Measurements from ENCODE around the gene TPRG1L. TPM values are rescaled to one million over a fixed set of nuclear protein-coding genes. Genes with fewer than 3 reads are reported as not detected.

The TPRG1L gene
- total and polyA plus RNA-seq, 7 experiments from 2014 or later = 15.6 to 61.4 (median 44.0) TPM

DNA sequence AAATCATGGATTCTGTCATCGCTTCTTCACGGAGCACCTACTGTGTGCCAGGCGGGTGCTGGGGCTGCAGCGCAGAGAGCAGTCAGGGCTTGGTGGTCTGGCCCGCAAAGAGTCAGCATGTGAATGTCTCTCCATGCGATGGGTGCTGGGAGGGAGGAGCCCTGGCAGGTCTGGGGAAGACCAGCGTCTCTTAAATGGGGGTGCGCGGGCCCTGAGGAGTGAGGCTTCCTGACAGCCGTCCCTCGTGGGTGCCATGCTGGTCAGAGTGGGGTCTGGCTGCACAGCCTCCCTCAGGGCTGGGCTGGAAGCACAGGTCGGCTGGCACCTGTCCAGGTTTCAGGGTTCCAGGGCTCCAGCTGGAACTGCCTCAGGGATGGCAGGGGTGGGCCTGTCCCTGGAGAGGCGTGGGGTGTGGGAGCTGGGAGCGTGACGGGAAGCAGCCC lies 46.0 kb downstream of the TPRG1L start:
- intact Hi-C loops (cut with micrococcal nuclease) = no loop called here
- H3K9me3 Mint-ChIP-seq = no peaks in the 10 kb centered on the region
- H3K27me3 ChIP-seq (ENCODE audit: control insufficient read depth in 2 of 2, insufficient read depth in 2 of 2, low read length in 2 of 2) = no peaks in the 10 kb centered on the region
- peaks cover 0 to 6% (median 0%) of the 10 kb centered on the region in 7 donors for H3K4me1 Mint-ChIP-seq
- H3K36me3 Mint-ChIP-seq = no peaks in the 10 kb centered on the region
- H3K4me3 Mint-ChIP-seq = no peak overlapping the region
- ATAC-seq (no peak), DNase-seq (no peak)
- CTCF ChIA-PET = no interaction called here
- peaks cover 0 to 19% (median 5%) of the 10 kb centered on the region in 5 donors for H3K27me3 Mint-ChIP-seq
- H3K36me3 ChIP-seq (ENCODE audit: control insufficient read depth in 2 of 3, insufficient read depth in 3 of 3, low read length in 3 of 3) = no peaks in the 10 kb centered on the region
- POLR2A ChIA-PET = no interaction called here
- no peak overlapping the region for H3K4me3 ChIP-seq (ENCODE audit: low read length)
- H3K9me3 ChIP-seq (ENCODE audit: control insufficient read depth in 2 of 3, low read length in 3 of 3) = no peaks in the 10 kb centered on the region
- H3K4me1 ChIP-seq (ENCODE audit: control insufficient read depth in 2 of 2, insufficient read depth in 2 of 2, low read length in 2 of 2) = no peaks in the 10 kb centered on the region
- no peak overlapping the region for H3K27ac Mint-ChIP-seq
- H3K27ac ChIP-seq (ENCODE audit: low read depth, low read length) = no peak overlapping the region

DNA sequence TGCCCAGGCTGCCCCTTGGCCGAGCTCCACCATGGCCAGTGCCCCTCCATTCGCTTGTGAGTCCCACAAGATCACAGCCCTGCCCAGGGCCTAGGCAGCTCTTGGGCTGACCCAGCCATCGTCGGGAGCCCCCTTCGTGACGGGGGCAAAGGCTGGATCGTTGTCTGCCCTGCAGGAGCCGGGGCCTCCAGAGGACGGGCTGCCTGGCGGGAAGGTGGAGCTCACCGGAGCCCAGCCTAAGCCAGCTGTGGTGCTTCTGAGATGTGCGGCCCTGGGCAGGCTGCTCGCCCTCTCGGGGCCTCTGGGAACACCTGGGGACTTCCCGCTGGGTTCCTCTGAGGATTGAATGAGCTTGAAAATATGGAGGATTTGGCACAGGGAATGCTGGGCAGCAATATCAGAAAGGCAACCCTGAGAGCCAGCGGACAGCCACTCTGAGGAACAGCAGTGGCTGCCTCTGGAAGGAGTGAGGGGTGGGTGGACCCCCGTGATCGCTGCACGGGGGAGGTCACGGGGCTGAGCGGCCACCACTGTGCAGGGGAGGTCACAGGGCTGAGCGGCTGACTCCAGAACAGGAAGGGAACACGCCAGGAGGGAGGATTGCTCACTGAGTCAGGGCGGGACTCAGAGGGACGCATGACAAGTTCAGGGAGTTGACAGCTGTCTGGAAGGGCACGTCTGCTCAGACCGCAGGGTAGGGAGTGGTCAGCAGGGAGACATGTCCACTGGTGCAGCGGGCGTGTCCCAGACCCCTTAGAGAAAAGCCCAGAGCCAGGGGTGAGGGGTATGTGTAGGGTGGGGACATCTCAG lies 46.8 kb downstream of the TPRG1L start:
- Mint-ChIP-seq H3K9me3 (no peaks in the 10 kb centered on the region), H3K27ac (no peak overlapping the region), H3K4me1 (peaks cover 0 to 6% (median 0%) of the 10 kb centered on the region in 7 donors), H3K4me3 (no peak overlapping the region), H3K36me3 (no peaks in the 10 kb centered on the region), H3K27me3 (peaks cover 0 to 19% (median 5%) of the 10 kb centered on the region in 5 donors)
- ChIA-PET POLR2A (no interaction called here), CTCF (no interaction called here)
- DNase-seq (no peak), ATAC-seq (no peak)
- Histone ChIP-seq H3K4me3 (ENCODE audit: low read length) (no peak overlapping the region), H3K4me1 (ENCODE audit: control insufficient read depth in 2 of 2, insufficient read depth in 2 of 2, low read length in 2 of 2) (peaks cover 0 to under 1% of the 10 kb centered on the region in 2 donors), H3K9me3 (ENCODE audit: control insufficient read depth in 2 of 3, low read length in 3 of 3) (no peaks in the 10 kb centered on the region), H3K36me3 (ENCODE audit: control insufficient read depth in 2 of 3, insufficient read depth in 3 of 3, low read length in 3 of 3) (no peaks in the 10 kb centered on the region), H3K27ac (ENCODE audit: low read depth, low read length) (no peak overlapping the region), H3K27me3 (ENCODE audit: control insufficient read depth in 2 of 2, insufficient read depth in 2 of 2, low read length in 2 of 2) (no peaks in the 10 kb centered on the region)
- intact Hi-C loops (cut with micrococcal nuclease) = no loop called here

DNA sequence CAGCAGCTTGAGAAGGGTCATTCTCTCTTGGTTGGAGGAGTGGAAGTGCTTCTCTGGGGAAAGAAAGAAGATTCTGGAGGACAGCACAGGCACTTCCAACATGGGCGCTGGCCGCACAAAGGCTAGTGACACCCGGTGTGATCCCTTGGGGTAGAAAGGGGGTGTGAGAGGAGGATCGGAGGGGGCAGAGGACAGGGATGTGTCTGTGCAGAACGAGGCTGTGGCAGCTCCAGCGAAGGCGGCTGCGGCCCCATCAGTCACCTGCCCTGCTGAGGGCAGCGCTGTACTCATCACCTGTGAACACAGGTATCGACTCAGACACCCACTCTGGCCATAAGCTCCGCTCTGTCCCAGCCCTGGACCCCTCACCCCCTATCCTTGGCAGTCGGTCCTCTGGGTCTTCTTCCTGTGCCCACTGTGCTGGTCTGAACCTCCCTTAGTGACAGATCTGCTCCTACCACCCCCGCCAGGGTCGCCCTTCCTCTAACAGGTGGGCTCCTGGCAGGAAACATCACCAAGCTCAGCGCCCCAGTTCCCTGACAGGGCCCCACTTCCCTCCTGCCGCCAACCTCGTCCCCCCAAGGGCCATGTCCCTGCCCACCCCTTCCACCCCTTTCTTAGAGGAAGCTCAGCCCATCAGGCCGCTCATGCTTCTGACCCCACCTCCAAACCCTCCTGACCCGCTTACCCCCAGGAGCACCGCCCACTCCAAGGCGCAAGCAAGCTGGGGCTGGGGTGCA lies 47.6 kb downstream of the TPRG1L start:
- POLR2A ChIA-PET = no interaction called here
- peaks cover 0 to 3% (median 0%) of the 10 kb centered on the region in 7 donors for H3K4me1 Mint-ChIP-seq
- Histone ChIP-seq H3K36me3 (ENCODE audit: control insufficient read depth in 2 of 3, insufficient read depth in 3 of 3, low read length in 3 of 3) (no peaks in the 10 kb centered on the region), H3K27ac (ENCODE audit: low read depth, low read length) (no peak overlapping the region), H3K27me3 (ENCODE audit: control insufficient read depth in 2 of 2, insufficient read depth in 2 of 2, low read length in 2 of 2) (no peaks in the 10 kb centered on the region), H3K4me3 (ENCODE audit: low read length) (no peak overlapping the region), H3K9me3 (ENCODE audit: control insufficient read depth in 2 of 3, low read length in 3 of 3) (no peaks in the 10 kb centered on the region), H3K4me1 (ENCODE audit: control insufficient read depth in 2 of 2, insufficient read depth in 2 of 2, low read length in 2 of 2) (peaks cover 0 to 9% of the 10 kb centered on the region in 2 donors)
- intact Hi-C loops (cut with micrococcal nuclease) = no loop called here
- H3K36me3 Mint-ChIP-seq = no peaks in the 10 kb centered on the region
- peaks cover 0 to 19% (median 5%) of the 10 kb centered on the region in 5 donors for H3K27me3 Mint-ChIP-seq
- H3K9me3 Mint-ChIP-seq = no peaks in the 10 kb centered on the region
- DNase-seq = no peak
- no peak overlapping the region for H3K4me3 Mint-ChIP-seq
- no peak overlapping the region for H3K27ac Mint-ChIP-seq
- CTCF ChIA-PET = no interaction called here
- no peak for ATAC-seq

DNA sequence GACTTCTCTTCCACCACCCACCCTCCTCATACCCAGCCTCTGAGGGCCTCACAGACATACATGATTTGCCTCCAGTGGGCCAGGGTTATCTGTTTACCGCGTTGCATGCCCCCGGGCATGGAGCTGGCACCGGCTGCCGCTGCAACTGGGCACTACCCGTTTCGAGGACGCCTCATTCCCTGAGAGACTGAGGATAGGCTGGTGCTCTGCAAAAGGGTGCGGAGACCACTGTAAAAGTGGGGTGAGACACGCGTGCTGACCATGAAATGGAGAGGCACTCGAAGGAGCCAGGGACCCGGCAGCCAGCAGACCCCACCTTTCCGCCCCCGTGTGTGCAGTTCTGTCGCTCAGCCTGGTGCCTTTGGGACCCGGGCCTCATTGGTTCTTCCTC lies 48.2 kb downstream of the TPRG1L start:
- POLR2A ChIA-PET = no interaction called here
- Histone ChIP-seq H3K4me3 (ENCODE audit: low read length) (no peak overlapping the region), H3K9me3 (ENCODE audit: control insufficient read depth in 2 of 3, low read length in 3 of 3) (no peaks in the 10 kb centered on the region), H3K27ac (ENCODE audit: low read depth, low read length) (no peak overlapping the region), H3K36me3 (ENCODE audit: control insufficient read depth in 2 of 3, insufficient read depth in 3 of 3, low read length in 3 of 3) (no peaks in the 10 kb centered on the region), H3K27me3 (ENCODE audit: control insufficient read depth in 2 of 2, insufficient read depth in 2 of 2, low read length in 2 of 2) (no peaks in the 10 kb centered on the region), H3K4me1 (ENCODE audit: control insufficient read depth in 2 of 2, insufficient read depth in 2 of 2, low read length in 2 of 2) (peaks cover 0 to 10% of the 10 kb centered on the region in 2 donors)
- DNase-seq (no peak), ATAC-seq (no peak)
- Mint-ChIP-seq H3K27ac (no peak overlapping the region), H3K4me3 (no peak overlapping the region), H3K36me3 (no peaks in the 10 kb centered on the region), H3K9me3 (no peaks in the 10 kb centered on the region), H3K4me1 (peaks cover 0 to 7% (median 5%) of the 10 kb centered on the region in 7 donors), H3K27me3 (peaks cover 0 to 17% (median 5%) of the 10 kb centered on the region in 5 donors)
- CTCF ChIA-PET = no interaction called here
- intact Hi-C loops (cut with micrococcal nuclease) = no loop called here

DNA sequence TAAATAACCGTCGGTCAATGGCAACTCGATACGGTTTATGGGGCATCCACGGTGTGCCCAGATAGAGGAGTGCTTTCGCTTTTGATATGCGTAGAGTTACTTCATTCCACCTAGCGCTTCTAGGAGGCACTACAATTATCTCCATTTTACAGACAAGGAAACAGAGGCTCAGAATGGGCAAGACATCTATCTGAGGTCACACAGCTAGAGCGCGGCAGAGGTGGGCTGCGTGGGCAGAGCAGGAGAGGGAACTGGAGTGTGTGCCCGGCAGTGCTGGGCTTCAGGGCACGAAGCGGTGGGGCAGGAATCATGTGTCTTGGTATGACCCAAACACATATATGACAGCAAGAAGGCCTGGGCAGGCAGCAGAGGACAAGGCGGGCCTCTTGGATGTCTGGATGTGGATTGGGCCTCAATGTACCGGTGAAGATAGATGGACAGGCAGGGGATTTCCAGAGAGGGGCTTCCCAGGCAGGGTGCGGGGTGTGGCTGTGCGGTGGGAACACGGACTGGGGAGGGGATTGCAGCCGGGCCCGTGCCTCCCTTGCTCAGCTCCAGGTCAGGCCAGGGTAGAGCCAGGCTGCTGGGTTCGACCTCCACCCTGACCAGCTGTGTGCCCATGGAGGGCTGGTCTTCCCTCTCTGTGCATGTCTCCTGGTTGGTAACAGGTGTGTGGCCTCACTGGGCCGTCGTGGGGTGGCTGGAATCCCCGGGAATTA lies 48.7 kb downstream of the TPRG1L start:
- no peak overlapping the region for H3K4me3 ChIP-seq (ENCODE audit: low read length)
- H3K36me3 ChIP-seq (ENCODE audit: control insufficient read depth in 2 of 3, insufficient read depth in 3 of 3, low read length in 3 of 3) = no peaks in the 10 kb centered on the region
- POLR2A ChIA-PET = no interaction called here
- intact Hi-C loops (cut with micrococcal nuclease) = no loop called here
- Mint-ChIP-seq H3K4me3 (no peak overlapping the region), H3K9me3 (no peaks in the 10 kb centered on the region), H3K4me1 (peaks cover 0 to 8% (median 8%) of the 10 kb centered on the region in 7 donors), H3K36me3 (no peaks in the 10 kb centered on the region), H3K27me3 (peaks cover 0 to 12% (median under 1%) of the 10 kb centered on the region in 5 donors), H3K27ac (no peak overlapping the region)
- H3K9me3 ChIP-seq (ENCODE audit: control insufficient read depth in 2 of 3, low read length in 3 of 3) = no peaks in the 10 kb centered on the region
- H3K4me1 ChIP-seq (ENCODE audit: control insufficient read depth in 2 of 2, insufficient read depth in 2 of 2, low read length in 2 of 2) = peaks cover 0 to 10% of the 10 kb centered on the region in 2 donors
- H3K27ac ChIP-seq (ENCODE audit: low read depth, low read length) = no peak overlapping the region
- DNase-seq = no peak
- H3K27me3 ChIP-seq (ENCODE audit: control insufficient read depth in 2 of 2, insufficient read depth in 2 of 2, low read length in 2 of 2) = no peaks in the 10 kb centered on the region
- ATAC-seq = peak; percentile 20
- CTCF ChIA-PET = no interaction called here

- POLR2A ChIA-PET = no interaction called here
- intact Hi-C loops (cut with micrococcal nuclease) = no loop called here
- no peaks in the 10 kb centered on the region for H3K27me3 ChIP-seq (ENCODE audit: control insufficient read depth in 2 of 2, insufficient read depth in 2 of 2, low read length in 2 of 2)
- H3K9me3 ChIP-seq (ENCODE audit: control insufficient read depth in 2 of 3, low read length in 3 of 3) = no peaks in the 10 kb centered on the region
- H3K4me3 ChIP-seq (ENCODE audit: low read length) = no peak overlapping the region
- Mint-ChIP-seq H3K9me3 (no peaks in the 10 kb centered on the region), H3K27ac (no peak overlapping the region), H3K4me3 (no peak overlapping the region), H3K4me1 (peaks cover 3 to 15% (median 10%) of the 10 kb centered on the region in 7 donors), H3K27me3 (peaks cover 0 to 10% (median 3%) of the 10 kb centered on the region in 5 donors), H3K36me3 (no peaks in the 10 kb centered on the region)
- H3K27ac ChIP-seq (ENCODE audit: low read depth, low read length) = no peak overlapping the region
- H3K36me3 ChIP-seq (ENCODE audit: control insufficient read depth in 2 of 3, insufficient read depth in 3 of 3, low read length in 3 of 3) = no peaks in the 10 kb centered on the region
- DNase-seq (no peak), ATAC-seq (no peak)
- peaks cover 0 to 10% of the 10 kb centered on the region in 2 donors for H3K4me1 ChIP-seq (ENCODE audit: control insufficient read depth in 2 of 2, insufficient read depth in 2 of 2, low read length in 2 of 2)
- CTCF ChIA-PET = no interaction called here
Observed at GRCh38 chr1:3674100-3675094, 49.6 kb downstream of the TPRG1L start.
